K562 (cell line): ENCODE measurements around the gene CC2D1A.

ENCODE experiments used
- KLF1 ChIP-seq: fragments of 450-650 bp; IDR thresholded peaks from 2 replicates; pipeline ENCODE4 v1.6.1; 2016; ENCODE audit warnings: missing genetic modification characterization, missing compliant biosample characterization
- POLR2A ChIP-seq: fragments of 450-650 bp; conservative IDR thresholded peaks from 2 replicates; pipeline ENCODE4 v1.6.1; 2016
- TF ChIP-seq, protein P1 (sequence below), 3 experiments: IDR thresholded peaks in 2 of 3; conservative IDR thresholded peaks in 1 of 3; 2 replicates each; pipeline ENCODE4 v1.5.1; 2011 to 2012; ENCODE audit warnings: low read length in 3 of 3, mild to moderate bottlenecking in 3 of 3, control low read depth in 2 of 3, improper control_type of control experiment in 1 of 3, inconsistent platforms in 1 of 3, low read depth in 1 of 3, mixed read lengths in 1 of 3, moderate library complexity in 1 of 3; ENCODE audit not compliant: insufficient read depth in 2 of 3

DNA sequence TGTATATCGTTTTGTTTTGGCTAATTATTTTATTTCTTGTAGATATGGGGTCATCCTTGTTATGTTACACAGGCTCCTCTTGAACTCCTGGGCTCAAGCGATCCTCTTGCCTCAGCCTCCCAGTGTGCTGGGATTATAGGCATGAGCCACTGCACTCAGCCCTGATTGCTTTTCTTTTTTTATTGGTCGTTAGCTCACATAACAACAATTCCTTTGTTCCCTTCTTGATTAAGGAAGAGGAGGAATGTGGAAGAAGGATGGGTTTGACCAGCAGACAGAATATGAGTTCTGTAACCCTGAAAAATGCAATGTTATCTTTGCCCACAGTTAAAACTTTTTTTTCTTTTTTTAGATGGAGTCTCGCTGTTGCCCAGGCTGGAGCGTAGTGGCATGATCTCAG, 11.4 kb upstream of the CC2D1A start:
- TF ChIP-seq, protein P1, sequence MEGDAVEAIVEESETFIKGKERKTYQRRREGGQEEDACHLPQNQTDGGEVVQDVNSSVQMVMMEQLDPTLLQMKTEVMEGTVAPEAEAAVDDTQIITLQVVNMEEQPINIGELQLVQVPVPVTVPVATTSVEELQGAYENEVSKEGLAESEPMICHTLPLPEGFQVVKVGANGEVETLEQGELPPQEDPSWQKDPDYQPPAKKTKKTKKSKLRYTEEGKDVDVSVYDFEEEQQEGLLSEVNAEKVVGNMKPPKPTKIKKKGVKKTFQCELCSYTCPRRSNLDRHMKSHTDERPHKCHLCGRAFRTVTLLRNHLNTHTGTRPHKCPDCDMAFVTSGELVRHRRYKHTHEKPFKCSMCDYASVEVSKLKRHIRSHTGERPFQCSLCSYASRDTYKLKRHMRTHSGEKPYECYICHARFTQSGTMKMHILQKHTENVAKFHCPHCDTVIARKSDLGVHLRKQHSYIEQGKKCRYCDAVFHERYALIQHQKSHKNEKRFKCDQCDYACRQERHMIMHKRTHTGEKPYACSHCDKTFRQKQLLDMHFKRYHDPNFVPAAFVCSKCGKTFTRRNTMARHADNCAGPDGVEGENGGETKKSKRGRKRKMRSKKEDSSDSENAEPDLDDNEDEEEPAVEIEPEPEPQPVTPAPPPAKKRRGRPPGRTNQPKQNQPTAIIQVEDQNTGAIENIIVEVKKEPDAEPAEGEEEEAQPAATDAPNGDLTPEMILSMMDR (IDR thresholded peaks at IDR 0.05 in 2 of 3, conservative IDR thresholded peaks at IDR 0.05 in 1 of 3; ENCODE audit: insufficient read depth in 2 of 3, low read depth in 1 of 3, low read length in 3 of 3): no peak
- TF ChIP-seq POLR2A (no peak), KLF1 (tag) (no peak)
